AG10803 (cell line): Measurements from ENCODE around the gene MTFR1L.

Experiments used
- DNase-seq: peaks from one replicate; pipeline ENCODE4 v3.0.0; 2010; ENCODE audit warnings: low read depth
- H3K4me3 ChIP-seq: 2 replicates; pipeline ENCODE4 v1.5.1; 2011; ENCODE audit warnings: mild to moderate bottlenecking, low read length, control low read depth
- CTCF ChIP-seq: conservative IDR thresholded peaks from 2 replicates; pipeline ENCODE4 v1.5.1; 2011; ENCODE audit warnings: mild to moderate bottlenecking, low read length, control low read depth, inconsistent platforms

MTFR1L gene

GRCh38 chr1:25782608-25783201 is 37.0 kb upstream of the MTFR1L start:
- H3K4me3 ChIP-seq, result no peak overlapping the region
- no peak for DNase-seq
- TF ChIP-seq CTCF, result no peak

GRCh38 chr1:25784575-25785051 is 35.1 kb upstream of the MTFR1L start:
- no peak overlapping the region for H3K4me3 ChIP-seq
- DNase-seq, result no peak
- no peak for TF ChIP-seq CTCF

GRCh38 chr1:25785333-25786067 is 34.3 kb upstream of the MTFR1L start:
- DNase-seq, result no peak
- no peak for TF ChIP-seq CTCF
- H3K4me3 ChIP-seq, result no peak overlapping the region

- no peak overlapping the region for H3K4me3 ChIP-seq
- DNase-seq, result no peak
- no peak for TF ChIP-seq CTCF
Observed at GRCh38 chr1:25786887-25787759, 32.6 kb upstream of the MTFR1L start.

- DNase-seq, result no peak
- no peak overlapping the region for H3K4me3 ChIP-seq
- TF ChIP-seq CTCF, result no peak
Observed at GRCh38 chr1:25787760-25788166, 32.0 kb upstream of the MTFR1L start.

GRCh38 chr1:25790472-25790871 is 29.3 kb upstream of the MTFR1L start:
- DNase-seq, result no peak
- TF ChIP-seq CTCF, result no peak
- H3K4me3 ChIP-seq, result no peak overlapping the region
